Midbrain (tissue), 1 donor: ENCODE measurements around the gene CCDC15.
A peak's percentile ranks its signal among the peaks of the same experiment; 100 is the strongest.
"Not testable (repeated sequence)": the region's sequence is repeated elsewhere in the genome, so short reads cannot be mapped to it uniquely, and the experiment has no call there.

Experiments
- DNase-seq: peaks from one replicate; lab custom pipeline; 2025; lab: John Stamatoyannopoulos, UW

Gene CCDC15

GRCh38 chr11:125001079-125001778, 47.2 kb downstream of the CCDC15 start:
- DNase-seq, result no peak

- DNase-seq, result no peak
Observed at GRCh38 chr11:125001849-125002248, 47.8 kb downstream of the CCDC15 start.

- no peak for DNase-seq
Observed at GRCh38 chr11:125005491-125005890, 51.5 kb downstream of the CCDC15 start.

- no peak for DNase-seq
Observed at GRCh38 chr11:125016413-125016812, 62.4 kb downstream of the CCDC15 start.

GRCh38 chr11:125020342-125020741, 66.3 kb downstream of the CCDC15 start:
- no peak for DNase-seq

GRCh38 chr11:125022551-125022950, 68.5 kb downstream of the CCDC15 start:
- DNase-seq, result no peak

- DNase-seq, result no peak
Observed at GRCh38 chr11:125025968-125026367, 72.0 kb downstream of the CCDC15 start.

GRCh38 chr11:125029431-125029830, 75.4 kb downstream of the CCDC15 start:
- not testable (repeated sequence) for DNase-seq

GRCh38 chr11:125036933-125037332, 82.9 kb downstream of the CCDC15 start:
- no peak for DNase-seq

- no peak for DNase-seq
Observed at GRCh38 chr11:125049164-125049792, 95.3 kb downstream of the CCDC15 start.

GRCh38 chr11:125052047-125052446, 98.0 kb downstream of the CCDC15 start:
- no peak for DNase-seq

- no peak for DNase-seq
Observed at GRCh38 chr11:125053167-125053566, 99.2 kb downstream of the CCDC15 start.

- no peak for DNase-seq
Observed at GRCh38 chr11:125055107-125055715, 101.2 kb downstream of the CCDC15 start.

- not testable (repeated sequence) for DNase-seq
Observed at GRCh38 chr11:125056111-125056510, 102.1 kb downstream of the CCDC15 start.

- DNase-seq, result no peak
Observed at GRCh38 chr11:125056931-125057692, 103.1 kb downstream of the CCDC15 start.

- DNase-seq, result no peak
Observed at GRCh38 chr11:125057693-125058016, 103.7 kb downstream of the CCDC15 start.

- DNase-seq, result no peak
Observed at GRCh38 chr11:125061281-125061680, 107.3 kb downstream of the CCDC15 start.

GRCh38 chr11:125062218-125062930, 108.4 kb downstream of the CCDC15 start:
- no peak for DNase-seq

GRCh38 chr11:125062931-125063428, 109.0 kb downstream of the CCDC15 start, which contains the start of gene SLC37A2:
SLC37A2 (plus strand) TSS chr11:125063305; CDS start chr11:125063368, 63 bp downstream.
- DNase-seq, result peak; percentile 50

- no peak for DNase-seq
Observed at GRCh38 chr11:125063429-125064043, 109.5 kb downstream of the CCDC15 start.

GRCh38 chr11:125064070-125064469, 110.1 kb downstream of the CCDC15 start:
- no peak for DNase-seq
